SK-N-SH treated with all-trans-retinoic acid at 6 μM for 48 hours (cell line): ENCODE results near the gene WWTR1.

Experiments used
- BACH2 ChIP-seq: fragments of 250-450 bp; sonication (Bioruptor Pico); IDR thresholded peaks from 2 replicates; pipeline ENCODE4 v1.9.0; 2021; ENCODE audit warnings: mild to moderate bottlenecking, borderline replicate concordance
- GLIS3 ChIP-seq: fragments of 250-450 bp; sonication (Bioruptor Pico); IDR thresholded peaks from 2 replicates; pipeline ENCODE4 v1.5.0; 2020; ENCODE audit warnings: mild to moderate bottlenecking, moderate library complexity
- ISL1 ChIP-seq: fragments of 250-450 bp; sonication (Bioruptor Pico); IDR thresholded peaks from 2 replicates; pipeline ENCODE4 v2.1.2; 2022; ENCODE audit warnings: mild to moderate bottlenecking, moderate library complexity
- ZC3H10 ChIP-seq: fragments of 250-450 bp; sonication (Bioruptor Pico); IDR thresholded peaks from 2 replicates; pipeline ENCODE4 v1.5.1; 2021; ENCODE audit warnings: mild to moderate bottlenecking, moderate library complexity
- ZFP3 ChIP-seq: fragments of 250-450 bp; sonication (Bioruptor Pico); IDR thresholded peaks from 2 replicates; pipeline ENCODE4 v1.5.0; 2020; ENCODE audit warnings: mild to moderate bottlenecking, moderate library complexity
- ZNF565 ChIP-seq: fragments of 450-650 bp; formaldehyde crosslinking; conservative IDR thresholded peaks from 2 replicates; pipeline ENCODE4 v1.5.0; 2020; ENCODE audit warnings: low read depth, mild to moderate bottlenecking, moderate library complexity
- TF ChIP-seq, protein P1 (sequence below): fragments of 250-450 bp; sonication (Bioruptor Pico); IDR thresholded peaks from 2 replicates; pipeline ENCODE4 v1.5.0; 2020; ENCODE audit warnings: mild to moderate bottlenecking, moderate library complexity

DNA sequence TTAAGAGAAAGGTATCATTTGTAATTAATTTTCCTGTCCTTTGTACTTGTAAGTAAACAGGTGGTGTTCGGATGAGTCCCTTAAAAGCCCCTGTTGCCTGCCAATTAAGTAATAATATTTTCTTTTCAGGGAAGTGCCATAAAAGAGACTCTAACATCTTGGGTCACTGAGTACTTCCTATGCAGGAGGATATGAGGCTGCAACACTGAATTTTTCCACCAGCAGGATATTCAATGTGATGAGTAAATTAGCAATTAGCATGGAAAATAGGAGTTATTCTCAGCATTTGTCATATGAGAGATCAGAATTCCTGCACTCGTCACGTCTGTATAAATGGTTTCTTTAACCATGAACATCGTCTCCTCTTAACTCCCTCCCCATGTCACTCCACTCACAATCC lies 45.4 kb downstream of the WWTR1 start:
- TF ChIP-seq, protein P1, sequence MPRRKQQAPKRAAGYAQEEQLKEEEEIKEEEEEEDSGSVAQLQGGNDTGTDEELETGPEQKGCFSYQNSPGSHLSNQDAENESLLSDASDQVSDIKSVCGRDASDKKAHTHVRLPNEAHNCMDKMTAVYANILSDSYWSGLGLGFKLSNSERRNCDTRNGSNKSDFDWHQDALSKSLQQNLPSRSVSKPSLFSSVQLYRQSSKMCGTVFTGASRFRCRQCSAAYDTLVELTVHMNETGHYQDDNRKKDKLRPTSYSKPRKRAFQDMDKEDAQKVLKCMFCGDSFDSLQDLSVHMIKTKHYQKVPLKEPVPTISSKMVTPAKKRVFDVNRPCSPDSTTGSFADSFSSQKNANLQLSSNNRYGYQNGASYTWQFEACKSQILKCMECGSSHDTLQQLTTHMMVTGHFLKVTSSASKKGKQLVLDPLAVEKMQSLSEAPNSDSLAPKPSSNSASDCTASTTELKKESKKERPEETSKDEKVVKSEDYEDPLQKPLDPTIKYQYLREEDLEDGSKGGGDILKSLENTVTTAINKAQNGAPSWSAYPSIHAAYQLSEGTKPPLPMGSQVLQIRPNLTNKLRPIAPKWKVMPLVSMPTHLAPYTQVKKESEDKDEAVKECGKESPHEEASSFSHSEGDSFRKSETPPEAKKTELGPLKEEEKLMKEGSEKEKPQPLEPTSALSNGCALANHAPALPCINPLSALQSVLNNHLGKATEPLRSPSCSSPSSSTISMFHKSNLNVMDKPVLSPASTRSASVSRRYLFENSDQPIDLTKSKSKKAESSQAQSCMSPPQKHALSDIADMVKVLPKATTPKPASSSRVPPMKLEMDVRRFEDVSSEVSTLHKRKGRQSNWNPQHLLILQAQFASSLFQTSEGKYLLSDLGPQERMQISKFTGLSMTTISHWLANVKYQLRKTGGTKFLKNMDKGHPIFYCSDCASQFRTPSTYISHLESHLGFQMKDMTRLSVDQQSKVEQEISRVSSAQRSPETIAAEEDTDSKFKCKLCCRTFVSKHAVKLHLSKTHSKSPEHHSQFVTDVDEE (CRISPR knock-in tag): no peak
- TF ChIP-seq ZFP3 (CRISPR knock-in tag): no peak
- no peak for TF ChIP-seq BACH2 (CRISPR knock-in tag)
- TF ChIP-seq ISL1: no peak
- TF ChIP-seq ZC3H10 (CRISPR knock-in tag): no peak
- TF ChIP-seq GLIS3: no peak
- no peak for TF ChIP-seq ZNF565 (CRISPR knock-in tag)
